ENCODE results near the gene B3GAT2.

DNA sequence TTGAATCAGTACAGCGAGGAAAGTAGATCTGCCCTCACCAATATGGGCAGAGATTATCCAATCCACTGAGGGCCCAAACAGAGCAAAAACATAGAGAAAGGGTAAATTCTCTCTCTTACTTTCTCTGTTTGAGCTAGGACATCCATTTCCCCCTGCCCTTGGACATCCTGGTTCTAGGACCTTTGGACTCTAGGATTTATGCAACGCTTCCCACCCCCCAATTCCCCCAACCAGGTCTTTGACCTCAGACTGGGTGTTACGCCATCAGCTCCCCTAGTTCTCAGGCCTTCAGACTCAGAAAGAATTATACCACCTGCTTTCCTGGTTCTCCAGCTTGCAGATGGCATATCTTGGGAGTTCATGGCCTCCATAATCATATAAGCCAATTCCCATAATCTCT, 10.2 kb upstream of the B3GAT2 start:
- TF ChIP-seq EP300 (IDR thresholded peaks at IDR 0.05), result no peak
- TF ChIP-seq, protein P1, sequence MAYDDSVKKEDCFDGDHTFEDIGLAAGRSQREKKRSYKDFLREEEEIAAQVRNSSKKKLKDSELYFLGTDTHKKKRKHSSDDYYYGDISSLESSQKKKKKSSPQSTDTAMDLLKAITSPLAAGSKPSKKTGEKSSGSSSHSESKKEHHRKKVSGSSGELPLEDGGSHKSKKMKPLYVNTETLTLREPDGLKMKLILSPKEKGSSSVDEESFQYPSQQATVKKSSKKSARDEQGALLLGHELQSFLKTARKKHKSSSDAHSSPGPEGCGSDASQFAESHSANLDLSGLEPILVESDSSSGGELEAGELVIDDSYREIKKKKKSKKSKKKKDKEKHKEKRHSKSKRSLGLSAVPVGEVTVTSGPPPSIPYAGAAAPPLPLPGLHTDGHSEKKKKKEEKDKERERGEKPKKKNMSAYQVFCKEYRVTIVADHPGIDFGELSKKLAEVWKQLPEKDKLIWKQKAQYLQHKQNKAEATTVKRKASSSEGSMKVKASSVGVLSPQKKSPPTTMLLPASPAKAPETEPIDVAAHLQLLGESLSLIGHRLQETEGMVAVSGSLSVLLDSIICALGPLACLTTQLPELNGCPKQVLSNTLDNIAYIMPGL (CRISPR knock-in tag; IDR thresholded peaks at IDR 0.05; ENCODE audit: borderline replicate concordance), result no peak
- TF ChIP-seq, protein P2, sequence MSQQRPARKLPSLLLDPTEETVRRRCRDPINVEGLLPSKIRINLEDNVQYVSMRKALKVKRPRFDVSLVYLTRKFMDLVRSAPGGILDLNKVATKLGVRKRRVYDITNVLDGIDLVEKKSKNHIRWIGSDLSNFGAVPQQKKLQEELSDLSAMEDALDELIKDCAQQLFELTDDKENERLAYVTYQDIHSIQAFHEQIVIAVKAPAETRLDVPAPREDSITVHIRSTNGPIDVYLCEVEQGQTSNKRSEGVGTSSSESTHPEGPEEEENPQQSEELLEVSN (IDR thresholded peaks at IDR 0.05; ENCODE audit: borderline replicate concordance, low read depth), result no peak
- TF ChIP-seq FOSL2 (IDR thresholded peaks at IDR 0.05), result no peak
- no peak for TF ChIP-seq FOSL2 (CRISPR knock-in tag; IDR thresholded peaks at IDR 0.05)
- TF ChIP-seq, protein P3, sequence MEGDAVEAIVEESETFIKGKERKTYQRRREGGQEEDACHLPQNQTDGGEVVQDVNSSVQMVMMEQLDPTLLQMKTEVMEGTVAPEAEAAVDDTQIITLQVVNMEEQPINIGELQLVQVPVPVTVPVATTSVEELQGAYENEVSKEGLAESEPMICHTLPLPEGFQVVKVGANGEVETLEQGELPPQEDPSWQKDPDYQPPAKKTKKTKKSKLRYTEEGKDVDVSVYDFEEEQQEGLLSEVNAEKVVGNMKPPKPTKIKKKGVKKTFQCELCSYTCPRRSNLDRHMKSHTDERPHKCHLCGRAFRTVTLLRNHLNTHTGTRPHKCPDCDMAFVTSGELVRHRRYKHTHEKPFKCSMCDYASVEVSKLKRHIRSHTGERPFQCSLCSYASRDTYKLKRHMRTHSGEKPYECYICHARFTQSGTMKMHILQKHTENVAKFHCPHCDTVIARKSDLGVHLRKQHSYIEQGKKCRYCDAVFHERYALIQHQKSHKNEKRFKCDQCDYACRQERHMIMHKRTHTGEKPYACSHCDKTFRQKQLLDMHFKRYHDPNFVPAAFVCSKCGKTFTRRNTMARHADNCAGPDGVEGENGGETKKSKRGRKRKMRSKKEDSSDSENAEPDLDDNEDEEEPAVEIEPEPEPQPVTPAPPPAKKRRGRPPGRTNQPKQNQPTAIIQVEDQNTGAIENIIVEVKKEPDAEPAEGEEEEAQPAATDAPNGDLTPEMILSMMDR (IDR thresholded peaks at IDR 0.05), result no peak
- TF ChIP-seq SMC3 (IDR thresholded peaks at IDR 0.05), result no peak
- TF ChIP-seq CBX2 (IDR thresholded peaks at IDR 0.05; ENCODE audit: borderline replicate concordance, low read depth), result no peak
- no peak for TF ChIP-seq RCOR1 (IDR thresholded peaks at IDR 0.05; ENCODE audit: low read depth, low read length)
- TF ChIP-seq RNF2 (IDR thresholded peaks at IDR 0.05; ENCODE audit: borderline replicate concordance, low read depth), result no peak
- TF ChIP-seq, protein P4, sequence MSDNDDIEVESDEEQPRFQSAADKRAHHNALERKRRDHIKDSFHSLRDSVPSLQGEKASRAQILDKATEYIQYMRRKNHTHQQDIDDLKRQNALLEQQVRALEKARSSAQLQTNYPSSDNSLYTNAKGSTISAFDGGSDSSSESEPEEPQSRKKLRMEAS (IDR thresholded peaks at IDR 0.05), result no peak
- TF ChIP-seq POLR2A (IDR thresholded peaks at IDR 0.05; ENCODE audit: low read length), result no peak
